Vagina (tissue), 2 donors: ENCODE measurements around the gene BLM.

Experiments used
- CTCF ChIP-seq, 3 experiments: fragments of 450-650 bp in 2 of 3; fragments of 200-600 bp in 1 of 3; sonication (generic) in 1 of 3; IDR thresholded peaks; one replicate each; pipeline ENCODE4 v1.5.1; 2017 to 2019; ENCODE audit warnings: antibody characterized with exemption in 3 of 3, mild to moderate bottlenecking in 2 of 3, moderate library complexity in 2 of 3
- POLR2A ChIP-seq, 2 donors: fragments of 450-650 bp; IDR thresholded peaks; one replicate each; pipeline ENCODE4 v1.6.1; 2017; ENCODE audit warnings: antibody characterized with exemption in 2 of 2, mild to moderate bottlenecking in 2 of 2, moderate library complexity in 2 of 2

DNA sequence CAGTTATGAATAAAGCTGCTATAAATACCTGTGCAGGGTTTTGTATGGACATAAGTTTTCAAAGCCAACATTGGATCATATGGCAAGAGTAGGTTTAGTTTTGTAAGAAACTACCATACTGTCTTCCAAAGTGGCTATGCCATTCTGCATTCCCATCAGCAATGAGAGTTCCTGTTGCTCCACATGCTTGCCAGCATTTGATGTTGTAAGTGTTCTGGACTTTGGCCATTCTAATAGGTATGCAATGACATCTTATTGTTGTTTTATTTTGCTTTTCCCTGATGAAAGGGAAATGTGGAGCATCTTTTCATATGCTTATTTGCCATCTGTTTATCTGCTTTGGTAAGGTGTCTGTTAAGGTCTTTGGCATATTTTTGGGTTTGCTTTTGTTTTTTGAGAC lies 22.2 kb upstream of the BLM start:
- TF ChIP-seq POLR2A (IDR thresholded peaks at IDR 0.05): no peak
- TF ChIP-seq CTCF (IDR thresholded peaks at IDR 0.05): no peak
